Peyer's patch (tissue), 4 donors: Measurements from ENCODE around the gene PIAS1. TPM values are rescaled to one million over a fixed set of nuclear protein-coding genes. Genes with fewer than 3 reads are reported as not detected.
A peak's percentile ranks its signal among the peaks of the same experiment; 100 is the strongest.

Experiments
- DNase-seq, 3 donors: peaks; one replicate each; pipeline ENCODE4 v3.0.0-alpha.2; 2017 to 2019
- H3K27ac ChIP-seq, 4 donors: fragments of 200-600 bp; sonication (generic); one replicate each; pipeline ENCODE4 v1.5.1; 2016 to 2019
- H3K27me3 ChIP-seq, 2 donors: fragments of 200-600 bp; sonication (generic); one replicate each; pipeline ENCODE4 v1.5.1; 2019
- H3K36me3 ChIP-seq, 3 donors: fragments of 200-600 bp; sonication (generic); one replicate each; pipeline ENCODE4 v1.5.1; 2016 to 2019
- H3K4me1 ChIP-seq, 4 donors: fragments of 200-600 bp; sonication (generic); one replicate each; pipeline ENCODE4 v1.5.1; 2016 to 2019
- H3K4me3 ChIP-seq, 4 donors: fragments of 200-600 bp; sonication (generic); 1 replicate in 3 of 4; 2 replicates in 1 of 4; pipeline ENCODE4 v1.5.1; 2016 to 2019; ENCODE audit warnings: mild to moderate bottlenecking in 1 of 4
- H3K9me3 ChIP-seq, 4 donors: fragments of 200-600 bp; sonication (generic); one replicate each; pipeline ENCODE4 v1.5.1; 2016 to 2019; ENCODE audit warnings: mild to moderate bottlenecking in 1 of 4
- CTCF ChIP-seq, 6 experiments: fragments of 450-650 bp in 4 of 6; fragments of 200-600 bp in 2 of 6; sonication (generic) in 1 of 6; IDR thresholded peaks; one replicate each; pipeline ENCODE4 v1.5.1; 2017 to 2019; ENCODE audit warnings: antibody characterized with exemption in 6 of 6, mild to moderate bottlenecking in 3 of 6, moderate library complexity in 1 of 6
- POLR2A ChIP-seq, 2 donors: fragments of 450-650 bp; IDR thresholded peaks; one replicate each; pipeline ENCODE4 v1.5.1; 2017; ENCODE audit warnings: antibody characterized with exemption in 2 of 2, mild to moderate bottlenecking in 2 of 2, moderate library complexity in 2 of 2
- total RNA-seq, 4 donors: library from RNA; depleted of rRNA; stranded (reverse); fragments of >200 nt; gene quantifications; one replicate each; pipeline ENCODE4 v1.1.0, GENCODE V29; 2016

PIAS1 gene
- total RNA-seq, 4 donors from 2014 or later = 71.1 to 95.7 (median 81.0) TPM

GRCh38 chr15:68040144-68040543 lies 14.0 kb upstream of the PIAS1 start:
- Histone ChIP-seq H3K4me3 (no peak overlapping the region), H3K36me3 (no peaks in the 10 kb centered on the region), H3K4me1 (peaks cover 0 to 8% (median 0%) of the 10 kb centered on the region in 4 donors), H3K9me3 (no peaks in the 10 kb centered on the region), H3K27ac (no peak overlapping the region), H3K27me3 (no peaks in the 10 kb centered on the region)
- TF ChIP-seq POLR2A (IDR thresholded peaks at IDR 0.05) (no peak), CTCF (IDR thresholded peaks at IDR 0.05) (no peak)
- DNase-seq = no peak

- no peaks in the 10 kb centered on the region for H3K9me3 ChIP-seq
- TF ChIP-seq POLR2A (IDR thresholded peaks at IDR 0.05) (no peak), CTCF (IDR thresholded peaks at IDR 0.05) (no peak)
- H3K36me3 ChIP-seq = no peaks in the 10 kb centered on the region
- peaks cover 0 to 8% (median 0%) of the 10 kb centered on the region in 4 donors for H3K4me1 ChIP-seq
- H3K27ac ChIP-seq = no peak overlapping the region
- no peak for DNase-seq
- H3K4me3 ChIP-seq = no peak overlapping the region
- no peaks in the 10 kb centered on the region for H3K27me3 ChIP-seq
Measured at GRCh38 chr15:68042156-68042854, 11.8 kb upstream of the PIAS1 start.

GRCh38 chr15:68042855-68043222 lies 11.3 kb upstream of the PIAS1 start:
- H3K9me3 ChIP-seq = no peaks in the 10 kb centered on the region
- TF ChIP-seq CTCF (IDR thresholded peaks at IDR 0.05) = no peak
- TF ChIP-seq POLR2A (IDR thresholded peaks at IDR 0.05) = no peak
- no peaks in the 10 kb centered on the region for H3K36me3 ChIP-seq
- no peaks in the 10 kb centered on the region for H3K27me3 ChIP-seq
- peaks cover 0 to 8% (median 0%) of the 10 kb centered on the region in 4 donors for H3K4me1 ChIP-seq
- no peak overlapping the region for H3K27ac ChIP-seq
- no peak overlapping the region for H3K4me3 ChIP-seq
- no peak for DNase-seq

- Histone ChIP-seq H3K36me3 (no peaks in the 10 kb centered on the region), H3K27me3 (no peaks in the 10 kb centered on the region), H3K4me1 (peaks cover 0 to 8% (median 0%) of the 10 kb centered on the region in 4 donors), H3K9me3 (no peaks in the 10 kb centered on the region), H3K27ac (no peak overlapping the region), H3K4me3 (no peak overlapping the region)
- no peak for DNase-seq
- TF ChIP-seq POLR2A (IDR thresholded peaks at IDR 0.05) = no peak
Measured at GRCh38 chr15:68045289-68046265, 8.5 kb upstream of the PIAS1 start.

GRCh38 chr15:68047826-68048225 lies 6.3 kb upstream of the PIAS1 start:
- TF ChIP-seq CTCF (IDR thresholded peaks at IDR 0.05) (no peak), POLR2A (IDR thresholded peaks at IDR 0.05) (no peak)
- peaks cover 0 to under 1% (median 0%) of the 10 kb centered on the region in 4 donors for H3K4me1 ChIP-seq
- H3K27me3 ChIP-seq = no peaks in the 10 kb centered on the region
- no peak for DNase-seq
- H3K9me3 ChIP-seq = no peaks in the 10 kb centered on the region
- no peaks in the 10 kb centered on the region for H3K36me3 ChIP-seq
- no peak overlapping the region for H3K27ac ChIP-seq
- no peak overlapping the region for H3K4me3 ChIP-seq

- H3K27ac ChIP-seq = no peak overlapping the region
- peaks cover 0 to 7% (median 3%) of the 10 kb centered on the region in 4 donors for H3K4me1 ChIP-seq
- no peak for TF ChIP-seq POLR2A (IDR thresholded peaks at IDR 0.05)
- TF ChIP-seq CTCF (IDR thresholded peaks at IDR 0.05) = peak in 1 of 6 experiments; percentile 9
- H3K9me3 ChIP-seq = no peaks in the 10 kb centered on the region
- no peaks in the 10 kb centered on the region for H3K36me3 ChIP-seq
- DNase-seq = no peak
- no peak overlapping the region for H3K4me3 ChIP-seq
- no peaks in the 10 kb centered on the region for H3K27me3 ChIP-seq
Measured at GRCh38 chr15:68051109-68051508, 3.0 kb upstream of the PIAS1 start.
